ENCODE results near the gene RFX5.

GRCh38 chr1:151324390-151324930 is 22.6 kb downstream of the RFX5 start:
- TF ChIP-seq TAF1 (IDR thresholded peaks at IDR 0.05; ENCODE audit: borderline replicate concordance, insufficient read depth, low read length) (no peak), POLR2AphosphoS5 (IDR thresholded peaks at IDR 0.05; ENCODE audit: low read depth, low read length) (no peak)

Data from PFSK-1 (cell line).